GM12878 (cell line): ENCODE measurements around the gene SEC16A. TPM values are rescaled to one million over a fixed set of nuclear protein-coding genes. Genes with fewer than 3 reads are reported as not detected.

Source experiments
- ATAC-seq: fragments of 200-7000 bp; cut with Tn5 transposase; 3 replicates; pipeline ENCODE4 v1.9.1; 2020; ENCODE audit warnings: mild to moderate bottlenecking, moderate library complexity
- BruUV-seq: library from RNA; stranded (reverse); fragments of 400-500 nt; replicated peaks from 2 replicates; lab custom pipeline; 2021; lab: Mats Ljungman, UMichigan
- CTCF ChIA-PET: fragments of 300-600 bp; sonication (Branson Sonifier 250); formaldehyde crosslinking; extraction: SDS; loops from one replicate; lab custom pipeline; 2021; ENCODE audit warnings: inconsistent platforms; lab: Yijun Ruan, JAX
- POLR2A ChIA-PET: fragments of 350-600 bp; formaldehyde crosslinking; extraction: SDS; loops from one replicate; lab custom pipeline; 2021; ENCODE audit warnings: inconsistent platforms; lab: Charles Lee
- RAD21 ChIA-PET: fragments of 300-600 bp; sonication (Branson Sonifier 250); formaldehyde crosslinking; loops from one replicate; lab custom pipeline; 2023; ENCODE audit warnings: antibody characterized with exemption; ENCODE audit not compliant: unreplicated experiment; lab: Charles Lee
- SMC1A ChIA-PET: fragments of 300-600 bp; sonication (Branson Sonifier 250); formaldehyde crosslinking; loops from one replicate; lab custom pipeline; 2023; ENCODE audit not compliant: unreplicated experiment, uncharacterized antibody; lab: Charles Lee
- DNase-seq: peaks from one replicate; pipeline ENCODE4 v3.0.0-alpha.2; 2011; ENCODE audit warnings: low read depth, low spot score
- FAIRE-seq: peaks from 3 replicates; lab custom pipeline; 2011; peaks lifted over from hg19 to GRCh38; lab: Jason Lieb, UNC
- H2AFZ ChIP-seq: 2 replicates; pipeline ENCODE4 v1.6.0; 2011; ENCODE audit warnings: low read depth, low read length, control low read depth; ENCODE audit not compliant: control insufficient read depth
- H3K27ac ChIP-seq: 2 replicates; pipeline ENCODE4 v1.5.1; 2011; ENCODE audit warnings: control low read depth; ENCODE audit not compliant: control insufficient read depth, insufficient read depth
- H3K27me3 ChIP-seq, 2 experiments: replicated peaks in 1 of 2; 2 replicates each; pipeline versions ENCODE4 v1.6.0 to v1.6.1; 2011; ENCODE audit warnings: low read length in 1 of 2; ENCODE audit not compliant: control insufficient read depth in 2 of 2, insufficient read depth in 2 of 2
- H3K36me3 ChIP-seq, 2 experiments: 2 replicates each; pipeline ENCODE4 v1.5.1; 2011; ENCODE audit warnings: low read length in 1 of 2; ENCODE audit not compliant: control insufficient read depth in 2 of 2, insufficient read depth in 2 of 2
- H3K4me1 ChIP-seq: 2 replicates; pipeline ENCODE4 v1.6.1; 2011; ENCODE audit warnings: mild to moderate bottlenecking, low read length, moderate library complexity, mixed read lengths; ENCODE audit not compliant: control insufficient read depth, insufficient read depth
- H3K4me2 ChIP-seq: 2 replicates; pipeline ENCODE4 v1.6.0; 2011; ENCODE audit warnings: control low read depth; ENCODE audit not compliant: control insufficient read depth, insufficient read depth
- H3K4me3 ChIP-seq: fragments of 200-600 bp; sonication (generic); 2 replicates; pipeline ENCODE4 v1.5.1; 2016
- H3K79me2 ChIP-seq: 2 replicates; pipeline ENCODE4 v1.6.0; 2011; ENCODE audit warnings: low read length; ENCODE audit not compliant: control insufficient read depth, insufficient read depth
- H3K9ac ChIP-seq: 2 replicates; pipeline ENCODE4 v1.8.0; 2011; ENCODE audit warnings: low read length, control low read depth, mixed read lengths; ENCODE audit not compliant: control insufficient read depth, insufficient read depth
- H3K9me3 ChIP-seq: replicated peaks from 3 replicates; pipeline ENCODE4 v1.5.1; 2011; ENCODE audit warnings: mild to moderate bottlenecking, low read length; ENCODE audit not compliant: control insufficient read depth, insufficient read depth
- H4K20me1 ChIP-seq: 2 replicates; pipeline ENCODE4 v1.6.0; 2011; ENCODE audit not compliant: control insufficient read depth, insufficient read depth
- ATF7 ChIP-seq: fragments of 450-650 bp; IDR thresholded peaks from 2 replicates; pipeline ENCODE4 v1.6.1; 2016; ENCODE audit warnings: low read depth, mild to moderate bottlenecking
- BRCA1 ChIP-seq: IDR thresholded peaks from 2 replicates; pipeline ENCODE4 v1.6.1; 2011; ENCODE audit warnings: low read depth, low read length, improper control_type of control experiment
- CBX3 ChIP-seq: fragments of 200-600 bp; sonication (generic); IDR thresholded peaks from 2 replicates; pipeline ENCODE4 v1.6.1; 2016; ENCODE audit warnings: low read depth, borderline replicate concordance
- ESRRA ChIP-seq: IDR thresholded peaks from 2 replicates; pipeline ENCODE4 v1.6.1; 2012; ENCODE audit warnings: mild to moderate bottlenecking, low read length, improper control_type of control experiment
- IKZF1 ChIP-seq: fragments of 450-650 bp; conservative IDR thresholded peaks from 2 replicates; pipeline ENCODE4 v1.6.1; 2017; ENCODE audit warnings: antibody characterized with exemption, mild to moderate bottlenecking
- NFXL1 ChIP-seq: fragments of 450-650 bp; IDR thresholded peaks from 2 replicates; pipeline ENCODE4 v1.6.1; 2017; ENCODE audit warnings: antibody characterized with exemption, mild to moderate bottlenecking, borderline replicate concordance
- NKRF ChIP-seq: fragments of 450-650 bp; conservative IDR thresholded peaks from 2 replicates; pipeline ENCODE4 v1.6.1; 2017; ENCODE audit warnings: mild to moderate bottlenecking, moderate library complexity
- PKNOX1 ChIP-seq: fragments of 450-650 bp; IDR thresholded peaks from 2 replicates; pipeline ENCODE4 v1.6.1; 2016; ENCODE audit warnings: mild to moderate bottlenecking
- RAD51 ChIP-seq: fragments of 450-650 bp; IDR thresholded peaks from 2 replicates; pipeline ENCODE4 v1.6.1; 2016; ENCODE audit warnings: moderate library complexity, mild to moderate bottlenecking, inconsistent platforms
- RBBP5 ChIP-seq: fragments of 200-600 bp; sonication (generic); conservative IDR thresholded peaks from 2 replicates; pipeline ENCODE4 v1.6.1; 2016
- RFX5 ChIP-seq: IDR thresholded peaks from 2 replicates; pipeline ENCODE4 v1.6.1; 2011; ENCODE audit warnings: low read depth, low read length, improper control_type of control experiment
- SIN3A ChIP-seq: IDR thresholded peaks from 2 replicates; pipeline ENCODE4 v1.6.1; 2012; ENCODE audit warnings: low read depth, low read length, improper control_type of control experiment
- SMARCA5 ChIP-seq: fragments of 450-650 bp; IDR thresholded peaks from 2 replicates; pipeline ENCODE4 v1.6.1; 2017; ENCODE audit warnings: mild to moderate bottlenecking
- SUZ12 ChIP-seq: fragments of 200-600 bp; sonication (generic); IDR thresholded peaks from one replicate; pipeline ENCODE4 v1.6.1; 2018; ENCODE audit warnings: antibody characterized with exemption, mild to moderate bottlenecking; ENCODE audit not compliant: unreplicated experiment
- WRNIP1 ChIP-seq: IDR thresholded peaks from 2 replicates; pipeline ENCODE4 v1.6.1; 2011; ENCODE audit warnings: low read depth, low read length, improper control_type of control experiment, borderline replicate concordance
- YY1 ChIP-seq: IDR thresholded peaks from 2 replicates; pipeline ENCODE4 v1.6.1; 2011; ENCODE audit warnings: low read depth, mild to moderate bottlenecking, low read length
- ZNF592 ChIP-seq: fragments of 450-650 bp; IDR thresholded peaks from 2 replicates; pipeline ENCODE4 v1.6.1; 2017; ENCODE audit warnings: mild to moderate bottlenecking, moderate library complexity
- WGBS: methylation state at CpG from one replicate; pipeline ENCODE4 v1.1.6; 2016; ENCODE audit warnings: low lambda C conversion rate; ENCODE audit not compliant: insufficient replicate concordance, insufficient coverage; ENCODE audit errors: missing lambda C conversion rate; 5-methylcytosine and 5-hydroxymethylcytosine counted together
- in situ Hi-C: fragments of 300-500 bp; cut with MboI; formaldehyde crosslinking; loops from 9 replicates; pipeline ENCODE4 v1.14.3; 2018; ENCODE audit warnings: mixed read lengths
- intact Hi-C: fragments of 100-400 bp; cut with micrococcal nuclease; formaldehyde crosslinking; loops from one replicate; pipeline ENCODE4 v1.14.2; 2022; ENCODE audit not compliant: unreplicated experiment
- polyA plus RNA-seq, 11 experiments: library from polyadenylated mRNA; depleted of rRNA in 4 of 11; unstranded in 6 of 11; stranded (reverse) in 5 of 11; fragments of >200 nt; fragmentation: Nextera tagmentation in 4 of 11; fragmentation: Illumina TruSeq in 1 of 11; extraction: Ambion mirVana in 4 of 11; extraction: Trizol in 1 of 11; gene quantifications; 1 replicate in 1 of 11; 2 replicates in 10 of 11; pipeline versions ENCODE4 v1.2.1 to v1.2.3, GENCODE V29; 2011 to 2016; ENCODE audit warnings: inconsistent platforms in 2 of 11, missing spikeins in 2 of 11, low read depth in 1 of 11
- total RNA-seq, 4 experiments: library from RNA; depleted of rRNA in 3 of 4; stranded (reverse); fragments of >200 nt in 3 of 4; fragmentation: Illumina TruSeq in 1 of 4; extraction: Trizol in 1 of 4; gene quantifications; 2 replicates each; pipeline versions ENCODE4 v1.2.1 to v1.2.3, GENCODE V29; 2013 to 2021

SEC16A gene
- total and polyA plus RNA-seq, 10 of the 15 experiments (the other 5 are each of a cell fraction or from before 2014, with no cell fraction given) = 9.9 to 59.1 (median 21.7) TPM

- no peaks in the 10 kb centered on the region for H3K9me3 ChIP-seq
- intact Hi-C loops = no loop called here
- ChIA-PET SMC1A (no interaction called here), CTCF (no interaction called here), RAD21 (no interaction called here), POLR2A (no interaction called here)
- no peak overlapping the region for H2AFZ ChIP-seq
- peaks cover 13% of the 10 kb centered on the region for H3K79me2 ChIP-seq
- H3K4me2 ChIP-seq = no peak overlapping the region
- 92% methylated on average over 26 of the region's 36 CpGs for WGBS
- no peaks in the 10 kb centered on the region for H3K4me1 ChIP-seq
- DNase-seq (no peak), ATAC-seq (no peak), FAIRE-seq (no peak)
- no peak overlapping the region for H3K4me3 ChIP-seq
- peaks cover 0 to 13% of the 10 kb centered on the region in 2 experiments; a peak in 3 of 4 replicates for H3K36me3 ChIP-seq
- H4K20me1 ChIP-seq = no peaks in the 10 kb centered on the region
- in situ Hi-C loops = no loop called here
- H3K27ac ChIP-seq = no peak overlapping the region
- no peak overlapping the region for H3K9ac ChIP-seq
- no TSS peak for BruUV-seq
- H3K27me3 ChIP-seq = no peaks in the 10 kb centered on the region
- no peak for TF ChIP-seq NFXL1
- no peak for TF ChIP-seq PKNOX1
- TF ChIP-seq YY1 = no peak
- no peak for TF ChIP-seq SMARCA5
- no peak for TF ChIP-seq CBX3
- TF ChIP-seq SIN3A = no peak
- no peak for TF ChIP-seq RBBP5
- TF ChIP-seq NKRF = no peak
- TF ChIP-seq WRNIP1 = no peak
- no peak for TF ChIP-seq ATF7
- no peak for TF ChIP-seq IKZF1
- no peak for TF ChIP-seq SUZ12
- no peak for TF ChIP-seq ESRRA
- no peak for TF ChIP-seq BRCA1
- TF ChIP-seq RFX5 = no peak
- no peak for TF ChIP-seq RAD51
- no peak for TF ChIP-seq ZNF592
These were observed 51.0 kb downstream of the SEC16A start for GRCh38 chr9:136431782-136432350.
